Stimulated activated CD4-positive, alpha-beta T cell treated with anti-CD3 and anti-CD28 coated beads, Interleukin-1b, Interleukin-23, amount 100 ng/mL, for 4 hours (primary cell): ENCODE results near the gene KCP.
"Not testable (repeated sequence)": the region's sequence is repeated elsewhere in the genome, so short reads cannot be mapped to it uniquely, and the experiment has no call there.

Experiments
- DNase-seq, 2 donors: peaks; one replicate each; pipeline ENCODE4 v3.0.0-alpha.2; 2020; ENCODE audit warnings: low read depth in 2 of 2

Gene KCP

GRCh38 chr7:128910569-128910945, at the start of gene KCP:
Gene KCP (minus strand): TSS chr7:128910709. CDS start chr7:128910676, 33 bp downstream.
- DNase-seq = no peak

GRCh38 chr7:128959296-128959695, 48.8 kb upstream of the KCP start:
- no peak for DNase-seq

- no peak for DNase-seq
These were observed 45.5 kb upstream of the KCP start for GRCh38 chr7:128955981-128956380.

DNA sequence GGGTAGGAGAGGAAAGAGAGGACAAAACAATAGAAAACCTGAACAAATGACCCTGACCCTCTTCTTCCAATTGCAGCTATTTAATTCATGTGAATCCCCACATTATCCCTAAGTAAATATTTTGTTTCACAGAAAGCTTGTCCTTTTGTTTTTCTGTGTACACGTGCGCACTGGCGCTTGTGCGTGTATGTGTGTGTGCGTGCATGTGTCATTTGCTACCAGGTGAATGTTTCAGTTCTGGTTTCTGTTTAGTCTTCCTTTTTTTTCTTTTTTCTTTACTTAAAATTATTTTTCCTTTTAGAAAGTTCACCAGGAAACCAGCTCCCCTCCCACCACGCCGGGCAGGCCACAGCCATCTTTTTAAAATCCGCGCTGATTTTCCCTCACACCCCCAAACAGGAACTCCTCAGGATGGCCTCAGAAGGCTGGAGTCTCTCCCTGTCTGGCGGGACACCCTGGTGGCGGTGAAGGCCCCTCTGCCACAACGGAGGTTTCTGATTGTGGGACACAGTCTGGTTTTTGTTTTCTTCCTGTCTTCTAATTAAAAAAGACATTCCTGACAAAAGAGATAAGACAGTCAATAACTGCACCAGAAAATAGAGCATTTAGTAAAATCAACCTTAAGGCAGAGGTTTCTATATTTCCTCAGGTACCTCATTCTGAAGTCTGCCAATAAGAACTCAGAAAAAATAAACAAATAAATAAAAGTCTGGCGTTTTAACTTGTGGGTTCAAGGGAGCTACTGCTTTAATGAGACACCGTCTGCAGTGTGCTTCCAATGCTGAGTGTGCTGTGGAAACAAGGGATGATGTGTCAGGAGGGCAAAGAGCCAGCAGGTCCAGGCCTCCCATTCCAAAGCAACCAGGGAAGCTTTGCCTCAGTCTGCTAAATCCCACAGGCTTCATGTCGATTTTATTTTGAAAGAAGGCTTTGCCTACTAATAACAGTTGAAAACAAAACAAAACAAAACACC, 44.6 kb upstream of the KCP start:
- DNase-seq = no peak

DNA sequence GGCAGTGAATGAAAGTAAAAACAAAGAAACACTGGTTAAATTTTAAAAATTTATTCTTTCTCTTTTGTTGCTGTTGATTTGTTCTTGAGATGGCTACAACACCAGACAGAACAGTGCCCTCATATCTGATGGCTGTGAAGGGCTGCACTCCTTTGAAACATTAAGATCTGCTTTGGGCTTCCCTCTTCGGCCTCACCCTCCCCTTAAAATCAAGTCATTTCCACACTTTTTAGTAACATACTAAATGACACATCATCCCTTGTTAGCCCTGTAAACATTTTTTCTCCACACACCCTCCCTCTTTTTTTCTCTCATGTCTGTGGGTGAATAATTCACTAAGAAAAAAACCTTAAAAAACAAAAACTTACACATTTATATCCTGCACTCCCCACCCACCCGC, 43.6 kb upstream of the KCP start:
- DNase-seq = no peak

- DNase-seq = no peak
These were observed 40.8 kb upstream of the KCP start for GRCh38 chr7:128951296-128951695.

GRCh38 chr7:128948976-128949760, 38.7 kb upstream of the KCP start:
- DNase-seq = no peak

- DNase-seq = no peak
These were observed 37.9 kb upstream of the KCP start for GRCh38 chr7:128948312-128948973.

GRCh38 chr7:128947854-128948253, 37.3 kb upstream of the KCP start:
- DNase-seq = no peak

GRCh38 chr7:128946936-128947830, 36.7 kb upstream of the KCP start:
- no peak for DNase-seq

DNA sequence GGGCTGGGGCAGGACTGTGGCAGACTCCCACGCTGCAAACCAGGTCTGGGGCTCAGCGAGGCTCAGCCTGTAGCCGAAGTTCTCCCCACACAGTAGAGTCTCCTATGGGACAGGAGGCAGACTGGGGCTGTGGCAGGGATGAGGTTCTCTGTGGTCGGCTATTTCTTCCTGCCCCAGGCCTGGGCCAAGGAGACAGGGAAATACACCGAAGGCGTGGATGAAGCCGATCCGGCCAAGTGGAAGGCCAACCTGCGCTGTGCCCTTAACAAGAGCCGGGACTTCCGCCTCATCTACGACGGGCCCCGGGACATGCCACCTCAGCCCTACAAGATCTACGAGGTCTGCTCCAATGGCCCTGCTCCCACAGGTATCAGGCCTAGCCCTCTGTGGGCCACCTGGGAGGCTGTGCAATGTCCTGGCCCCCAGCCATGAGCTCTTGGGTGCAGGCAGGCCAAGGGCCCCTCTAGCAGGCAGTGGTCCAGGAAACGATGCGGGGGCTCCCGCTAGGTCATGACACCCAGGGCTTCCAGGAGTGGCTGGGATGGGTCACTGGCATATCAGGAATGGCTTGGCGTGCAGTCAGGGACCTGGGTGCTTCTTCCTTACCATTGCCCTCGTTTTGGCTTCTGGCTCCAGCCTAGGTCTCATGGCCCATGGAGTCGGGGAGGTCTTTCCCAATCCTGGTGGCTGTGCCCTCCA, 35.3 kb upstream of the KCP start:
- no peak for DNase-seq

DNA sequence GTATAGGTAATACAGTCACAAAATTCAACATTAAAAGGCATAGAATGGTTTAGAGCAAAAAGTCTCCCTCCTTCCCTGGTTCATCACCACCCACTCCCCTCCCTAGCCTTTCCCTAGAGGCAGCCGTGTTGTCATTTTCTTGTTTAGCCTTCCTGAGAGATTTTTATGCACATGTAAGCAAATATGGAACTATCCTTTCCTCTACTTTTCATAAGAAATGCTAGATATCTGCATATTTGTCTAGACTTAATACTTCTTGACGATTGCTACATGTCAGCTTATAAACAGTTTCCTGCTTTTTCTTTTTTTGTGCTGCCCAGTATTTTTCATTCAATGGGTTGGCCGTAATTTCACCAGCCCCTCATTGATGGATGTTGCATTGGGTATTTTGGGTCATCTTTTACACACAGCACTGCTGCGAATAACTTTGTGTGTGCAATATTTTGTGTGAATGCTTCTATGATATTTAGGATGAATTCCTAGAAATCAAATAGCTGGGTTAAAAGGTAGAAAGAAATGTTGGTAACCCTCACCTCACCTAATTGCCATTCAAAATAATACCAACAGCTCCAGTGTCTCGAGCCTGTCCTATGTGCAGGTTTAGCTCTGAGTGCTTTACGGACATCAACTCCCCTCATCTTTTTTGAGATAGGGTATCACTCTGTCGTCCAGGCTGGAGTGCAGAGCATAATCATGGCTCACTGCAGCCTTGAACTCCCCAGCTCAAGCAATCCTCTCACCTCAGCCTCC, 34.2 kb upstream of the KCP start:
- DNase-seq = no peak

- not testable (repeated sequence) for DNase-seq
These were observed 32.7 kb upstream of the KCP start for GRCh38 chr7:128943251-128943650.

- DNase-seq = no peak
These were observed 31.5 kb upstream of the KCP start for GRCh38 chr7:128941946-128942526.

DNA sequence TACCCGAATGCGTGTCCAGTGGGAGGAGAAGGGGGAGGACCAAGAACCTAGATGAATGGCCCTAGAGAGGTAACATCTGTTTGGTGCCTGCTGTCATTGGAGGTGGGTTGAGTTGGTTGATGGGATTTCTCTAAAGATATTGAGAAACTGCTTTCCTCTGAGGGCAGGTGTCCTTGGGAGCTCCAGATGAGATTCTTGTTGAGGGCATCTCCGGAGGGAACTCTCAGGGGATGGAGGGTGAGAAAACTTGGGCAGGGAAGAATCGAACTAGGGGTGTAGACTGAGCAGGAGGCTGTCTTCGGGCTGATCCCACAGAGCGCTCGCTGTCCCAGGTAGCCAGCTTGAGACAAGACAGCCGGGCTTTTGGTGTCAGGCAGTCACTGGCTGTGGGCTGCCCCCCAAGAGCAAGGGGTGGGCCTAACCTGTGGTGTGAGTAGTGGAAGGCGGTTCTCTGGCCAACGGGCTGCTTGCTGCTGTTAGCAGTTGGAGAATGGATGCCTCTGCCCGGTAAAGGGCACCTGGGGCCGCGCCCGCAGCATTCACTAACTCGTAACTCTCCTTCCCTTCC, 30.9 kb upstream of the KCP start:
- DNase-seq = no peak

GRCh38 chr7:128940494-128941322, 30.2 kb upstream of the KCP start:
- DNase-seq = peak in 1 of 2 donors; percentile 12

GRCh38 chr7:128939861-128940410, 29.4 kb upstream of the KCP start:
- no peak for DNase-seq
